HepG2 (cell line): ENCODE measurements around the gene ZNF444. TPM values are rescaled to one million over a fixed set of nuclear protein-coding genes. Genes with fewer than 3 reads are reported as not detected.

Source experiments
- DR1 ChIP-seq: sonication (generic); formaldehyde crosslinking; IDR thresholded peaks from 2 replicates; pipeline ENCODE4 v1.8.0; 2021; ENCODE audit warnings: mild to moderate bottlenecking, missing genetic modification reagents, inconsistent platforms
- ELF3 ChIP-seq: IDR thresholded peaks from 2 replicates; pipeline ENCODE4 v1.6.1; 2016; ENCODE audit warnings: missing genetic modification reagents, missing compliant biosample characterization
- HOXA3 ChIP-seq: sonication (generic); formaldehyde crosslinking; IDR thresholded peaks from 2 replicates; pipeline ENCODE4 v1.5.0; 2020; ENCODE audit warnings: missing genetic modification reagents
- UBTF ChIP-seq: sonication (generic); formaldehyde crosslinking; IDR thresholded peaks from 2 replicates; pipeline ENCODE4 v1.4.0; 2020; ENCODE audit warnings: mild to moderate bottlenecking, missing genetic modification reagents
- ZNF570 ChIP-seq: sonication (generic); formaldehyde crosslinking; IDR thresholded peaks from 2 replicates; pipeline ENCODE4 v1.4.0; 2020; ENCODE audit warnings: mild to moderate bottlenecking, missing genetic modification reagents, borderline replicate concordance
- ZNF710 ChIP-seq: sonication (generic); formaldehyde crosslinking; IDR thresholded peaks from 2 replicates; pipeline ENCODE4 v1.5.0; 2020; ENCODE audit warnings: mild to moderate bottlenecking, missing genetic modification reagents, borderline replicate concordance
- ZNF747 ChIP-seq: sonication (generic); formaldehyde crosslinking; IDR thresholded peaks from 2 replicates; pipeline ENCODE4 v1.8.1; 2023; ENCODE audit warnings: missing genetic modification reagents, mild to moderate bottlenecking, borderline replicate concordance
- polyA plus RNA-seq, 8 experiments: library from polyadenylated mRNA; depleted of rRNA in 3 of 8; stranded (reverse) in 7 of 8; unstranded in 1 of 8; fragments of >200 nt; fragmentation: Illumina TruSeq in 4 of 8; extraction: Trizol in 4 of 8; gene quantifications; 2 replicates each; pipeline versions ENCODE4 v1.2.1 to v1.2.3, GENCODE V29; 2011 to 2016; ENCODE audit warnings: low read depth in 4 of 8, missing spikeins in 1 of 8, mixed read lengths in 1 of 8; ENCODE audit not compliant: insufficient read depth in 1 of 8
- total RNA-seq, 5 experiments: library from RNA; depleted of rRNA; stranded (reverse); fragments of >200 nt; fragmentation: Illumina TruSeq; extraction: Trizol; gene quantifications; 2 replicates each; pipeline ENCODE4 v1.2.3, GENCODE V29; 2016; ENCODE audit warnings: low read depth in 1 of 5
- TF ChIP-seq, protein P1 (sequence below): sonication (generic); formaldehyde crosslinking; IDR thresholded peaks from 2 replicates; pipeline ENCODE4 v1.9.0; 2021; ENCODE audit warnings: missing genetic modification reagents, borderline replicate concordance
- TF ChIP-seq, protein P2 (sequence below): sonication (generic); formaldehyde crosslinking; IDR thresholded peaks from 2 replicates; pipeline ENCODE4 v1.5.1; 2020; ENCODE audit warnings: mild to moderate bottlenecking, missing genetic modification reagents, moderate library complexity
- TF ChIP-seq, protein P3 (sequence below): sonication (generic); formaldehyde crosslinking; IDR thresholded peaks from 2 replicates; pipeline ENCODE4; 2020; ENCODE audit warnings: missing genetic modification reagents, mild to moderate bottlenecking, borderline replicate concordance

ZNF444 gene
- total and polyA plus RNA-seq, 2 of the 13 experiments (the other 11 are each of a cell fraction or from before 2014, with no cell fraction given), result 27.4 to 30.3 TPM

GRCh38 chr19:56121180-56122167, 19.6 kb upstream of the ZNF444 start, which contains the start of gene ZNF787 (continued):
- TF ChIP-seq HOXA3 (peak; percentile 67; the same call in 1 of the 2 replicates), ZNF747 (CRISPR knock-in tag) (no peak; the same call in 1 of the 2 replicates), ZNF710 (CRISPR knock-in tag) (no peak), ELF3 (peak; percentile 89), ZNF570 (no peak), UBTF (CRISPR knock-in tag) (peak; percentile 32; the same call in 1 of the 2 replicates), DR1 (CRISPR knock-in tag) (no peak)
- TF ChIP-seq, protein P1, sequence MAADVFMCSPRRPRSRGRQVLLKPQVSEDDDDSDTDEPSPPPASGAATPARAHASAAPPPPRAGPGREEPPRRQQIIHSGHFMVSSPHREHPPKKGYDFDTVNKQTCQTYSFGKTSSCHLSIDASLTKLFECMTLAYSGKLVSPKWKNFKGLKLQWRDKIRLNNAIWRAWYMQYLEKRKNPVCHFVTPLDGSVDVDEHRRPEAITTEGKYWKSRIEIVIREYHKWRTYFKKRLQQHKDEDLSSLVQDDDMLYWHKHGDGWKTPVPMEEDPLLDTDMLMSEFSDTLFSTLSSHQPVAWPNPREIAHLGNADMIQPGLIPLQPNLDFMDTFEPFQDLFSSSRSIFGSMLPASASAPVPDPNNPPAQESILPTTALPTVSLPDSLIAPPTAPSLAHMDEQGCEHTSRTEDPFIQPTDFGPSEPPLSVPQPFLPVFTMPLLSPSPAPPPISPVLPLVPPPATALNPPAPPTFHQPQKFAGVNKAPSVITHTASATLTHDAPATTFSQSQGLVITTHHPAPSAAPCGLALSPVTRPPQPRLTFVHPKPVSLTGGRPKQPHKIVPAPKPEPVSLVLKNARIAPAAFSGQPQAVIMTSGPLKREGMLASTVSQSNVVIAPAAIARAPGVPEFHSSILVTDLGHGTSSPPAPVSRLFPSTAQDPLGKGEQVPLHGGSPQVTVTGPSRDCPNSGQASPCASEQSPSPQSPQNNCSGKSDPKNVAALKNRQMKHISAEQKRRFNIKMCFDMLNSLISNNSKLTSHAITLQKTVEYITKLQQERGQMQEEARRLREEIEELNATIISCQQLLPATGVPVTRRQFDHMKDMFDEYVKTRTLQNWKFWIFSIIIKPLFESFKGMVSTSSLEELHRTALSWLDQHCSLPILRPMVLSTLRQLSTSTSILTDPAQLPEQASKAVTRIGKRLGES (CRISPR knock-in tag), result no peak
- TF ChIP-seq, protein P2, sequence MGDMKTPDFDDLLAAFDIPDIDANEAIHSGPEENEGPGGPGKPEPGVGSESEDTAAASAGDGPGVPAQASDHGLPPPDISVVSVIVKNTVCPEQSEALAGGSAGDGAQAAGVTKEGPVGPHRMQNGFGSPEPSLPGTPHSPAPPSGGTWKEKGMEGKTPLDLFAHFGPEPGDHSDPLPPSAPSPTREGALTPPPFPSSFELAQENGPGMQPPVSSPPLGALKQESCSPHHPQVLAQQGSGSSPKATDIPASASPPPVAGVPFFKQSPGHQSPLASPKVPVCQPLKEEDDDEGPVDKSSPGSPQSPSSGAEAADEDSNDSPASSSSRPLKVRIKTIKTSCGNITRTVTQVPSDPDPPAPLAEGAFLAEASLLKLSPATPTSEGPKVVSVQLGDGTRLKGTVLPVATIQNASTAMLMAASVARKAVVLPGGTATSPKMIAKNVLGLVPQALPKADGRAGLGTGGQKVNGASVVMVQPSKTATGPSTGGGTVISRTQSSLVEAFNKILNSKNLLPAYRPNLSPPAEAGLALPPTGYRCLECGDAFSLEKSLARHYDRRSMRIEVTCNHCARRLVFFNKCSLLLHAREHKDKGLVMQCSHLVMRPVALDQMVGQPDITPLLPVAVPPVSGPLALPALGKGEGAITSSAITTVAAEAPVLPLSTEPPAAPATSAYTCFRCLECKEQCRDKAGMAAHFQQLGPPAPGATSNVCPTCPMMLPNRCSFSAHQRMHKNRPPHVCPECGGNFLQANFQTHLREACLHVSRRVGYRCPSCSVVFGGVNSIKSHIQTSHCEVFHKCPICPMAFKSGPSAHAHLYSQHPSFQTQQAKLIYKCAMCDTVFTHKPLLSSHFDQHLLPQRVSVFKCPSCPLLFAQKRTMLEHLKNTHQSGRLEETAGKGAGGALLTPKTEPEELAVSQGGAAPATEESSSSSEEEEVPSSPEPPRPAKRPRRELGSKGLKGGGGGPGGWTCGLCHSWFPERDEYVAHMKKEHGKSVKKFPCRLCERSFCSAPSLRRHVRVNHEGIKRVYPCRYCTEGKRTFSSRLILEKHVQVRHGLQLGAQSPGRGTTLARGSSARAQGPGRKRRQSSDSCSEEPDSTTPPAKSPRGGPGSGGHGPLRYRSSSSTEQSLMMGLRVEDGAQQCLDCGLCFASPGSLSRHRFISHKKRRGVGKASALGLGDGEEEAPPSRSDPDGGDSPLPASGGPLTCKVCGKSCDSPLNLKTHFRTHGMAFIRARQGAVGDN, result peak; percentile 70; the same call in 1 of the 2 replicates
- TF ChIP-seq, protein P3, sequence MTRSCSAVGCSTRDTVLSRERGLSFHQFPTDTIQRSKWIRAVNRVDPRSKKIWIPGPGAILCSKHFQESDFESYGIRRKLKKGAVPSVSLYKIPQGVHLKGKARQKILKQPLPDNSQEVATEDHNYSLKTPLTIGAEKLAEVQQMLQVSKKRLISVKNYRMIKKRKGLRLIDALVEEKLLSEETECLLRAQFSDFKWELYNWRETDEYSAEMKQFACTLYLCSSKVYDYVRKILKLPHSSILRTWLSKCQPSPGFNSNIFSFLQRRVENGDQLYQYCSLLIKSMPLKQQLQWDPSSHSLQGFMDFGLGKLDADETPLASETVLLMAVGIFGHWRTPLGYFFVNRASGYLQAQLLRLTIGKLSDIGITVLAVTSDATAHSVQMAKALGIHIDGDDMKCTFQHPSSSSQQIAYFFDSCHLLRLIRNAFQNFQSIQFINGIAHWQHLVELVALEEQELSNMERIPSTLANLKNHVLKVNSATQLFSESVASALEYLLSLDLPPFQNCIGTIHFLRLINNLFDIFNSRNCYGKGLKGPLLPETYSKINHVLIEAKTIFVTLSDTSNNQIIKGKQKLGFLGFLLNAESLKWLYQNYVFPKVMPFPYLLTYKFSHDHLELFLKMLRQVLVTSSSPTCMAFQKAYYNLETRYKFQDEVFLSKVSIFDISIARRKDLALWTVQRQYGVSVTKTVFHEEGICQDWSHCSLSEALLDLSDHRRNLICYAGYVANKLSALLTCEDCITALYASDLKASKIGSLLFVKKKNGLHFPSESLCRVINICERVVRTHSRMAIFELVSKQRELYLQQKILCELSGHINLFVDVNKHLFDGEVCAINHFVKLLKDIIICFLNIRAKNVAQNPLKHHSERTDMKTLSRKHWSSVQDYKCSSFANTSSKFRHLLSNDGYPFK, result peak; percentile 75; the same call in 1 of the 2 replicates
